ENCODE data around the gene KRT40.

DNA sequence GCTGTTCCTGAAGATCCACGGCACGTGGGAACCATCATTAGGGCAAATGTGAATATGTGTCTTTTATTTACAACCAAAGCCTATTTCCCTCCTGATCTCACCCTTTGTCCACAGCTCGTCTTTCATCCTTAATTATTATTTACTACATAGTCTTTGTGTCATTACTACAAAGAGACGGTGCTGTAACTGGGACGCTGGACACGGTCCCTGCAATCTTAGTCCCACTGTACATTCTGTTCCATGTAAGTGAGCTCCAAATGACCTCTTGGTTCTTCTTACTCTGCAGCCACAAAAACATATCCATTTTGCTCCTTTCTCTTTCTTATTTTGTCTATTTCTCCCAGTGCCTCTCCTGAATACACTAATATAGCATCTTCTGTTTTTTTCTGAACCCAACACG, 34.0 kb downstream of the KRT40 start:
- TF ChIP-seq, protein P1, sequence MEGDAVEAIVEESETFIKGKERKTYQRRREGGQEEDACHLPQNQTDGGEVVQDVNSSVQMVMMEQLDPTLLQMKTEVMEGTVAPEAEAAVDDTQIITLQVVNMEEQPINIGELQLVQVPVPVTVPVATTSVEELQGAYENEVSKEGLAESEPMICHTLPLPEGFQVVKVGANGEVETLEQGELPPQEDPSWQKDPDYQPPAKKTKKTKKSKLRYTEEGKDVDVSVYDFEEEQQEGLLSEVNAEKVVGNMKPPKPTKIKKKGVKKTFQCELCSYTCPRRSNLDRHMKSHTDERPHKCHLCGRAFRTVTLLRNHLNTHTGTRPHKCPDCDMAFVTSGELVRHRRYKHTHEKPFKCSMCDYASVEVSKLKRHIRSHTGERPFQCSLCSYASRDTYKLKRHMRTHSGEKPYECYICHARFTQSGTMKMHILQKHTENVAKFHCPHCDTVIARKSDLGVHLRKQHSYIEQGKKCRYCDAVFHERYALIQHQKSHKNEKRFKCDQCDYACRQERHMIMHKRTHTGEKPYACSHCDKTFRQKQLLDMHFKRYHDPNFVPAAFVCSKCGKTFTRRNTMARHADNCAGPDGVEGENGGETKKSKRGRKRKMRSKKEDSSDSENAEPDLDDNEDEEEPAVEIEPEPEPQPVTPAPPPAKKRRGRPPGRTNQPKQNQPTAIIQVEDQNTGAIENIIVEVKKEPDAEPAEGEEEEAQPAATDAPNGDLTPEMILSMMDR (IDR thresholded peaks at IDR 0.05), result no peak
- TF ChIP-seq EP300 (IDR thresholded peaks at IDR 0.05), result no peak
- TF ChIP-seq POLR2A (IDR thresholded peaks at IDR 0.05), result no peak
